H9 (cell line): Measurements from ENCODE around the gene RYR3. TPM values are rescaled to one million over a fixed set of nuclear protein-coding genes. Genes with fewer than 3 reads are reported as not detected.

Experiments used
- DNase-seq: peaks from one replicate; pipeline ENCODE4 v3.0.0-alpha.2; 2017
- H2AFZ ChIP-seq: one replicate; pipeline ENCODE4 v1.6.1; 2013; ENCODE audit warnings: mild to moderate bottlenecking, low read length, control low read depth, moderate library complexity
- H2AK5ac ChIP-seq: 2 replicates; pipeline ENCODE4 v1.6.1; 2013; ENCODE audit warnings: low read length, control low read depth, mixed read lengths; ENCODE audit not compliant: insufficient read length
- H2BK120ac ChIP-seq: one replicate; pipeline ENCODE4 v1.6.1; 2013; ENCODE audit warnings: low read depth, mild to moderate bottlenecking, low read length, control low read depth, inconsistent platforms; ENCODE audit not compliant: poor library complexity, severe bottlenecking
- H2BK12ac ChIP-seq: 2 replicates; pipeline ENCODE4 v1.6.1; 2013; ENCODE audit warnings: low read length, control low read depth, mixed read lengths, low read depth; ENCODE audit not compliant: insufficient read length
- H2BK15ac ChIP-seq: 2 replicates; pipeline ENCODE4 v1.6.1; 2013; ENCODE audit warnings: low read depth, low read length, control low read depth
- H2BK20ac ChIP-seq: one replicate; pipeline ENCODE4 v1.6.1; 2013; ENCODE audit warnings: low read depth, mild to moderate bottlenecking, low read length, control low read depth, inconsistent platforms; ENCODE audit not compliant: poor library complexity, severe bottlenecking
- H2BK5ac ChIP-seq: 2 replicates; pipeline ENCODE4 v1.6.1; 2013; ENCODE audit warnings: low read length, control low read depth, mixed read lengths; ENCODE audit not compliant: insufficient read length
- H3K14ac ChIP-seq: 2 replicates; pipeline ENCODE4 v1.6.1; 2013; ENCODE audit warnings: low read length, control low read depth; ENCODE audit not compliant: insufficient read depth
- H3K18ac ChIP-seq: 2 replicates; pipeline ENCODE4 v1.6.1; 2013; ENCODE audit warnings: low read depth, mild to moderate bottlenecking, mixed read lengths, low read length, control low read depth; ENCODE audit not compliant: insufficient read length
- H3K23ac ChIP-seq: 2 replicates; pipeline ENCODE4 v1.6.1; 2013; ENCODE audit warnings: low read length, control low read depth, mixed read lengths, low read depth; ENCODE audit not compliant: insufficient read length
- H3K23me2 ChIP-seq: 2 replicates; pipeline ENCODE4 v1.6.1; 2013; ENCODE audit warnings: low read depth, mild to moderate bottlenecking, mixed read lengths, low read length, control low read depth; ENCODE audit not compliant: insufficient read length, poor library complexity, severe bottlenecking
- H3K27ac ChIP-seq: 2 replicates; pipeline ENCODE4 v1.5.1; 2013; ENCODE audit warnings: low read length, control low read depth, mixed read lengths, low read depth; ENCODE audit not compliant: insufficient read length
- H3K27me3 ChIP-seq: 2 replicates; pipeline ENCODE4 v1.6.1; 2013; ENCODE audit warnings: low read length, control low read depth, inconsistent platforms; ENCODE audit not compliant: insufficient read depth
- H3K4ac ChIP-seq: 2 replicates; pipeline ENCODE4 v1.6.1; 2013; ENCODE audit warnings: low read depth, mild to moderate bottlenecking, control low read depth, inconsistent platforms, low read length, moderate library complexity
- H3K4me1 ChIP-seq: 2 replicates; pipeline ENCODE4 v1.6.1; 2013; ENCODE audit warnings: low read length, control low read depth, inconsistent platforms; ENCODE audit not compliant: insufficient read depth
- H3K4me2 ChIP-seq: 2 replicates; pipeline ENCODE4 v1.6.1; 2013; ENCODE audit warnings: low read length, control low read depth, mixed read lengths; ENCODE audit not compliant: insufficient read length, insufficient read depth
- H3K56ac ChIP-seq: 2 replicates; pipeline ENCODE4 v1.6.1; 2013; ENCODE audit warnings: low read depth, mild to moderate bottlenecking, mixed read lengths, low read length, control low read depth; ENCODE audit not compliant: insufficient read length
- H3K79me1 ChIP-seq: 2 replicates; pipeline ENCODE4 v1.6.1; 2013; ENCODE audit warnings: low read depth, mild to moderate bottlenecking, moderate library complexity, low read length, control low read depth, inconsistent platforms; ENCODE audit not compliant: insufficient read depth, poor library complexity, severe bottlenecking
- H3K79me2 ChIP-seq: 2 replicates; pipeline ENCODE4 v1.6.1; 2013; ENCODE audit warnings: low read length, control low read depth, inconsistent platforms; ENCODE audit not compliant: insufficient read depth
- H3K9ac ChIP-seq: 2 replicates; pipeline ENCODE4 v1.6.1; 2013; ENCODE audit warnings: low read length, control low read depth, mixed read lengths; ENCODE audit not compliant: insufficient read length; ENCODE audit errors: extremely low read depth
- H3K9me3 ChIP-seq: one replicate; pipeline ENCODE4 v1.6.1; 2013; ENCODE audit warnings: low read depth, low read length, inconsistent platforms; ENCODE audit not compliant: control insufficient read depth
- H3T11ph ChIP-seq: one replicate; pipeline ENCODE4 v1.6.1; 2013; ENCODE audit warnings: mild to moderate bottlenecking, low read length, control low read depth, inconsistent platforms
- H4K20me1 ChIP-seq: one replicate; pipeline ENCODE4 v1.6.1; 2013; ENCODE audit not compliant: control insufficient read depth, insufficient read length, insufficient read depth
- H4K5ac ChIP-seq: 2 replicates; pipeline ENCODE4 v1.6.1; 2013; ENCODE audit warnings: low read depth, mild to moderate bottlenecking, mixed read lengths, low read length, control low read depth; ENCODE audit not compliant: insufficient read length
- H4K8ac ChIP-seq: replicated peaks from 2 replicates; pipeline ENCODE4 v1.6.1; 2013; ENCODE audit warnings: low read length, control low read depth, mixed read lengths, low read depth; ENCODE audit not compliant: insufficient read length
- H4K91ac ChIP-seq: 2 replicates; pipeline ENCODE4 v1.6.1; 2013; ENCODE audit warnings: low read depth, mild to moderate bottlenecking, moderate library complexity, mixed read lengths, low read length, control low read depth; ENCODE audit not compliant: insufficient read length
- H3K27ac Mint-ChIP-seq, 3 experiments: 2 replicates in 2 of 3; 3 replicates in 1 of 3; pipeline ENCODE4 v1.8.0; 2020 to 2021; ENCODE audit warnings: mixed read lengths in 3 of 3, mild to moderate bottlenecking in 1 of 3, moderate library complexity in 1 of 3
- H3K27me3 Mint-ChIP-seq: 2 replicates; pipeline ENCODE4 v1.8.0; 2021; ENCODE audit warnings: low read depth, mild to moderate bottlenecking, moderate library complexity, mixed read lengths
- H3K36me3 Mint-ChIP-seq, 3 experiments: 2 replicates in 2 of 3; 3 replicates in 1 of 3; pipeline ENCODE4 v1.8.0; 2020 to 2021; ENCODE audit warnings: low read depth in 3 of 3, mixed read lengths in 3 of 3; ENCODE audit not compliant: insufficient read depth in 1 of 3
- H3K4me1 Mint-ChIP-seq, 2 experiments: 2 replicates each; pipeline ENCODE4 v1.8.0; 2020; ENCODE audit warnings: mixed read lengths in 2 of 2
- H3K4me3 Mint-ChIP-seq, 2 experiments: 2 replicates in 1 of 2; 3 replicates in 1 of 2; pipeline ENCODE4 v1.8.0; 2020 to 2021; ENCODE audit warnings: mild to moderate bottlenecking in 2 of 2, mixed read lengths in 2 of 2, moderate library complexity in 1 of 2
- H3K9me3 Mint-ChIP-seq, 2 experiments: 2 replicates in 1 of 2; 3 replicates in 1 of 2; pipeline ENCODE4 v1.8.0; 2020; ENCODE audit warnings: mild to moderate bottlenecking in 2 of 2, mixed read lengths in 2 of 2, moderate library complexity in 1 of 2
- WGBS: extraction: QIAGEN DNeasy Blood & Tissue Kit; methylation state at CpG from one replicate; pipeline ENCODE4 v1.1.7; 2013; ENCODE audit warnings: missing lambda C conversion rate, low lambda C conversion rate, mixed read lengths; ENCODE audit not compliant: insufficient read length; ENCODE audit errors: extremely low coverage; 5-methylcytosine and 5-hydroxymethylcytosine counted together
- total RNA-seq: library from RNA; stranded (reverse); gene quantifications from 2 replicates; pipeline ENCODE4 v1.2.1, GENCODE V29; 2021
- TF ChIP-seq, protein P1 (sequence below): fragments of 200-600 bp; sonication (generic); conservative IDR thresholded peaks from 3 replicates; pipeline ENCODE4 v1.8.0; 2021; ENCODE audit warnings: antibody characterized with exemption, mild to moderate bottlenecking

Gene RYR3
- total RNA-seq, 1 experiment from 2014 or later: 0.85 TPM

GRCh38 chr15:33808720-33809457, 498.1 kb downstream of the RYR3 start:
- H2BK5ac ChIP-seq: no peak overlapping the region
- no peaks in the 10 kb centered on the region for H4K20me1 ChIP-seq
- no peak overlapping the region for H2BK120ac ChIP-seq
- DNase-seq: no peak
- H3K18ac ChIP-seq: no peak overlapping the region
- H3K4me3 Mint-ChIP-seq: no peak overlapping the region
- no peak overlapping the region for H2BK12ac ChIP-seq
- no peak overlapping the region for H3K9ac ChIP-seq
- no peak overlapping the region for H3K4ac ChIP-seq
- H3K4me2 ChIP-seq: no peak overlapping the region
- no peaks in the 10 kb centered on the region for H3K4me1 ChIP-seq
- H2BK15ac ChIP-seq: no peak overlapping the region
- no peaks in the 10 kb centered on the region; a peak in 1 of 7 replicates for H3K36me3 Mint-ChIP-seq
- H3T11ph ChIP-seq: no peak overlapping the region
- no CpG with 5 or more reads among the region's 10 CpGs for WGBS
- H2AFZ ChIP-seq: no peak overlapping the region
- peaks cover 0 to 3% of the 10 kb centered on the region in 2 experiments; a peak in 1 of 5 replicates for H3K9me3 Mint-ChIP-seq
- H3K27me3 Mint-ChIP-seq: no peaks in the 10 kb centered on the region; the same call in none of the 2 replicates
- H2AK5ac ChIP-seq: no peak overlapping the region
- H3K79me2 ChIP-seq: no peaks in the 10 kb centered on the region
- H3K9me3 ChIP-seq: no peaks in the 10 kb centered on the region
- no peak overlapping the region for H4K5ac ChIP-seq
- H3K23ac ChIP-seq: no peak overlapping the region
- H3K4me1 Mint-ChIP-seq: peaks cover 0 to 4% of the 10 kb centered on the region in 2 experiments; a peak in 2 of 4 replicates
- H3K14ac ChIP-seq: no peak overlapping the region
- H3K27ac Mint-ChIP-seq: peak overlapping the region in 1 of 3 experiments; percentile 6; a peak in 1 of 7 replicates
- no peak overlapping the region for H3K27ac ChIP-seq
- H3K27me3 ChIP-seq: no peaks in the 10 kb centered on the region
- no peak overlapping the region for H3K56ac ChIP-seq
- no peak overlapping the region for H4K91ac ChIP-seq
- no peaks in the 10 kb centered on the region for H3K79me1 ChIP-seq
- H4K8ac ChIP-seq: no peak overlapping the region
- TF ChIP-seq, protein P1, sequence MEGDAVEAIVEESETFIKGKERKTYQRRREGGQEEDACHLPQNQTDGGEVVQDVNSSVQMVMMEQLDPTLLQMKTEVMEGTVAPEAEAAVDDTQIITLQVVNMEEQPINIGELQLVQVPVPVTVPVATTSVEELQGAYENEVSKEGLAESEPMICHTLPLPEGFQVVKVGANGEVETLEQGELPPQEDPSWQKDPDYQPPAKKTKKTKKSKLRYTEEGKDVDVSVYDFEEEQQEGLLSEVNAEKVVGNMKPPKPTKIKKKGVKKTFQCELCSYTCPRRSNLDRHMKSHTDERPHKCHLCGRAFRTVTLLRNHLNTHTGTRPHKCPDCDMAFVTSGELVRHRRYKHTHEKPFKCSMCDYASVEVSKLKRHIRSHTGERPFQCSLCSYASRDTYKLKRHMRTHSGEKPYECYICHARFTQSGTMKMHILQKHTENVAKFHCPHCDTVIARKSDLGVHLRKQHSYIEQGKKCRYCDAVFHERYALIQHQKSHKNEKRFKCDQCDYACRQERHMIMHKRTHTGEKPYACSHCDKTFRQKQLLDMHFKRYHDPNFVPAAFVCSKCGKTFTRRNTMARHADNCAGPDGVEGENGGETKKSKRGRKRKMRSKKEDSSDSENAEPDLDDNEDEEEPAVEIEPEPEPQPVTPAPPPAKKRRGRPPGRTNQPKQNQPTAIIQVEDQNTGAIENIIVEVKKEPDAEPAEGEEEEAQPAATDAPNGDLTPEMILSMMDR: no peak
- no peaks in the 10 kb centered on the region for H3K23me2 ChIP-seq
- H2BK20ac ChIP-seq: no peak overlapping the region
